HG03521 (cell line): ENCODE data around the gene BMERB1.

Source experiments
- ATAC-seq: cut with Tn5 transposase; IDR thresholded peaks from one replicate; pipeline ENCODE4 v1.9.1; 2021; ENCODE audit warnings: mild to moderate bottlenecking, moderate library complexity; ENCODE audit not compliant: unreplicated experiment

The BMERB1 gene

GRCh38 chr16:15581127-15581815, 146.9 kb downstream of the BMERB1 start:
- no peak for ATAC-seq

- no peak for ATAC-seq
Observed at GRCh38 chr16:15583526-15583925, 149.1 kb downstream of the BMERB1 start.

- ATAC-seq, result no peak
Observed at GRCh38 chr16:15585956-15586355, 151.6 kb downstream of the BMERB1 start.

GRCh38 chr16:15586716-15587115, 152.3 kb downstream of the BMERB1 start:
- no peak for ATAC-seq

- ATAC-seq, result no peak
Observed at GRCh38 chr16:15587152-15587825, 152.9 kb downstream of the BMERB1 start.

GRCh38 chr16:15592324-15592723, 157.9 kb downstream of the BMERB1 start:
- no peak for ATAC-seq

- no peak for ATAC-seq
Observed at GRCh38 chr16:15593235-15593634, 158.8 kb downstream of the BMERB1 start.

- no peak for ATAC-seq
Observed at GRCh38 chr16:15594711-15595320, 160.4 kb downstream of the BMERB1 start.

- ATAC-seq, result no peak
Observed at GRCh38 chr16:15597135-15597534, 162.7 kb downstream of the BMERB1 start.

GRCh38 chr16:15597822-15598647, 163.6 kb downstream of the BMERB1 start:
- no peak for ATAC-seq

GRCh38 chr16:15598648-15599190, 164.3 kb downstream of the BMERB1 start:
- no peak for ATAC-seq

GRCh38 chr16:15599303-15600070, 165.1 kb downstream of the BMERB1 start:
- ATAC-seq, result no peak

GRCh38 chr16:15601212-15601879, 167.0 kb downstream of the BMERB1 start:
- ATAC-seq, result no peak

- no peak for ATAC-seq
Observed at GRCh38 chr16:15602285-15603044, 168.1 kb downstream of the BMERB1 start.

- ATAC-seq, result no peak
Observed at GRCh38 chr16:15604460-15605440, 170.4 kb downstream of the BMERB1 start.

- ATAC-seq, result no peak
Observed at GRCh38 chr16:15605839-15606517, 171.6 kb downstream of the BMERB1 start.

- ATAC-seq, result no peak
Observed at GRCh38 chr16:15606518-15607220, 172.3 kb downstream of the BMERB1 start.
